Measurements from ENCODE around the gene RAG1. TPM values are rescaled to one million over a fixed set of nuclear protein-coding genes. Genes with fewer than 3 reads are reported as not detected.

Gene RAG1
- polyA plus RNA-seq, 4 donors: 2.3 to 3.4 (median 2.4) TPM

GRCh38 chr11:36627006-36627405 is 59.2 kb downstream of the RAG1 start:
- DNase-seq (ENCODE audit: low read depth in 4 of 4, low spot score in 2 of 4): no peak

DNA sequence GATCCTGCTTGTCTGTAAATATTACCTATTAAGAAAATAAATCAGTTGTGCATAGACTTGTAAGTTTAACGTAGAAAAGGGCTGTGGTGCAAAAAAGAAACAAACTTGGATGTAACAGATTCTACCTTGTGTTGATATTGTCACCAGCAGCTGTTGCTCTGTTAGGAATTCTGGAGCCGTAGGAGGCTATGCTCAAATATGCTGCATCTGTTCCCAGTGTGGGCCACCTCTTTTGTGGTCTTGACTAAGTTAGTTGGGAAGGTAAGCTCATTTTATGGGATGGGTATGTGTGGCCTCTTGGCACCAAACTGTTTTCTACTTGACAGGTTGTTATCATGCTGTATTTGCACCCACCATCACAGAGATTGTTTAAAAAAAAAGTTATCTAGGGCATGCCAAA is 59.7 kb downstream of the RAG1 start:
- no peak for DNase-seq (ENCODE audit: low read depth in 4 of 4, low spot score in 2 of 4)

DNA sequence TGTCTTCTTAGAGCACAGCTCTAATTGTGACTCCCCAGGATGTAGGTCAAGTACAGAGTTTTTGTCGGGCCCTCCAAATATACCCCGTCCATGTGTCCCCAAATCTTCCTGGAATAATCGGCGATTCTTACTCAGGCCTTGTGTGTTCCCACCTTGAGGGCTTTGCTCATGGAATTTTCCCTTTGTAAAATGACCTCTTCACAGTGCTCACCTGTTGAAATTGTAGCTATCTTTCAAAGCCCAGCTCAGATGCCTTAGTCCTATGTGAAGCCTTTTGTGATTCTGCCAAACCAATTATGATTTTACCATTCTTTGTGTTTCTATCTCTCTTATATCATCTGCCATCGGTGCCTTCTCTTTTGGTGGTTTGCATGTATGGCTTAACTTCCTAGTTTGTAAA is 60.3 kb downstream of the RAG1 start:
- no peak for DNase-seq (ENCODE audit: low read depth in 4 of 4, low spot score in 2 of 4)

DNA sequence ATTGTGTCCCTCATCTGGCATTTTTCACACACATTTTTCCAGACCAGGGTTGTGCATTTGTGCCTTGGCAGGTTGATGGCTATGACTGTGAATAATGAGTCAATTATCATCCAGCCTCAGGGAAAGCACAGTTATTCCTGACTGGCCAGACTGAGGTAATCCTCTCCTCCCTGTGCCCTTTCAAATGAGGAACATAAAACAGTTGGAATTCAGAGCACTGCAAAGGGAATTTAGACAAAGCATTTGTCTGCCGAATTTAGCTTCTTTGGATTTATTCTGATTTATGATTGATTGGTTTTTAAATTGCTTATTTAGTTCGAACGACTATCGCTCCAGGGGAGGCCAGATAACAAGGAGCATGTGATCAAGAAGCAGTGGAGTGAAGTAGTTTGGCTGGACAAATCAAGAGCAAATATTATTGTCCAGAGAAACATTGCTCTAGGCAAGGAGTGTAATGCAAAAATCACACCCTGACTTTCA is 61.0 kb downstream of the RAG1 start:
- DNase-seq (ENCODE audit: low read depth in 4 of 4, low spot score in 2 of 4): no peak

Other genes starting within 250 kb of the RAG1 start
- gene TRAF6, start 57.7 kb upstream of the RAG1 start, polyA plus RNA-seq (ENCODE audit: insufficient read length in 4 of 4): 10 to 100 TPM; 13.8 to 17.0 (median 16.3) TPM
- 10 to 100 TPM; 47.0 to 63.6 (median 55.9) TPM for gene IFTAP, start 26.5 kb downstream of the RAG1 start, polyA plus RNA-seq (ENCODE audit: insufficient read length in 4 of 4)
- under 1 TPM; 0.37 to 0.73 (median 0.51) TPM for gene RAG2, start 30.2 kb downstream of the RAG1 start, polyA plus RNA-seq (ENCODE audit: insufficient read length in 4 of 4)